HL-60 (cell line): ENCODE data around the gene RB1.
A peak's percentile ranks its signal among the peaks of the same experiment; 100 is the strongest.

Experiments used
- DNase-seq, 2 experiments: peaks; one replicate each; pipeline ENCODE4 v3.0.0-alpha.2; 2010 to 2020; ENCODE audit warnings: low read depth in 1 of 2, low spot score in 1 of 2
- H3K27ac ChIP-seq: fragments of 250-450 bp; sonication (Bioruptor Pico); replicated peaks from 2 replicates; pipeline ENCODE4 v1.5.1; 2020; ENCODE audit warnings: mild to moderate bottlenecking, moderate library complexity
- H3K27me3 ChIP-seq: fragments of 250-450 bp; sonication (Bioruptor Pico); 2 replicates; pipeline ENCODE4 v1.5.1; 2021; ENCODE audit warnings: mild to moderate bottlenecking, moderate library complexity; ENCODE audit not compliant: insufficient read depth, poor library complexity, severe bottlenecking
- H3K4me3 ChIP-seq: replicated peaks from 2 replicates; pipeline ENCODE4 v1.5.1; 2011; ENCODE audit warnings: mild to moderate bottlenecking, control low read depth, low read length; ENCODE audit not compliant: insufficient read depth
- CTCF ChIP-seq: IDR thresholded peaks from one replicate; pipeline ENCODE4 v1.5.1; 2011; ENCODE audit warnings: low read length, control low read depth, inconsistent platforms; ENCODE audit not compliant: insufficient read depth
- GABPA ChIP-seq: IDR thresholded peaks from 2 replicates; pipeline ENCODE4 v1.6.1; 2012; ENCODE audit warnings: low read depth
- POLR2AphosphoS5 ChIP-seq: IDR thresholded peaks from 2 replicates; pipeline ENCODE4 v1.6.1; 2012; ENCODE audit warnings: low read depth
- SPI1 ChIP-seq: IDR thresholded peaks from 2 replicates; pipeline ENCODE4 v1.6.1; 2012; ENCODE audit warnings: low read depth, mild to moderate bottlenecking, borderline replicate concordance
- TF ChIP-seq, protein P1 (sequence below): IDR thresholded peaks from 2 replicates; pipeline ENCODE4 v1.6.1; 2012; ENCODE audit warnings: low read depth; ENCODE audit not compliant: insufficient replicate concordance

The RB1 gene

GRCh38 chr13:48505597-48506091 is 202.1 kb downstream of the RB1 start:
- Histone ChIP-seq H3K27ac (peak overlapping the region; percentile 36), H3K4me3 (no peak overlapping the region), H3K27me3 (no peaks in the 10 kb centered on the region)
- peak; percentile 46 to 90 for DNase-seq
- TF ChIP-seq, protein P1, sequence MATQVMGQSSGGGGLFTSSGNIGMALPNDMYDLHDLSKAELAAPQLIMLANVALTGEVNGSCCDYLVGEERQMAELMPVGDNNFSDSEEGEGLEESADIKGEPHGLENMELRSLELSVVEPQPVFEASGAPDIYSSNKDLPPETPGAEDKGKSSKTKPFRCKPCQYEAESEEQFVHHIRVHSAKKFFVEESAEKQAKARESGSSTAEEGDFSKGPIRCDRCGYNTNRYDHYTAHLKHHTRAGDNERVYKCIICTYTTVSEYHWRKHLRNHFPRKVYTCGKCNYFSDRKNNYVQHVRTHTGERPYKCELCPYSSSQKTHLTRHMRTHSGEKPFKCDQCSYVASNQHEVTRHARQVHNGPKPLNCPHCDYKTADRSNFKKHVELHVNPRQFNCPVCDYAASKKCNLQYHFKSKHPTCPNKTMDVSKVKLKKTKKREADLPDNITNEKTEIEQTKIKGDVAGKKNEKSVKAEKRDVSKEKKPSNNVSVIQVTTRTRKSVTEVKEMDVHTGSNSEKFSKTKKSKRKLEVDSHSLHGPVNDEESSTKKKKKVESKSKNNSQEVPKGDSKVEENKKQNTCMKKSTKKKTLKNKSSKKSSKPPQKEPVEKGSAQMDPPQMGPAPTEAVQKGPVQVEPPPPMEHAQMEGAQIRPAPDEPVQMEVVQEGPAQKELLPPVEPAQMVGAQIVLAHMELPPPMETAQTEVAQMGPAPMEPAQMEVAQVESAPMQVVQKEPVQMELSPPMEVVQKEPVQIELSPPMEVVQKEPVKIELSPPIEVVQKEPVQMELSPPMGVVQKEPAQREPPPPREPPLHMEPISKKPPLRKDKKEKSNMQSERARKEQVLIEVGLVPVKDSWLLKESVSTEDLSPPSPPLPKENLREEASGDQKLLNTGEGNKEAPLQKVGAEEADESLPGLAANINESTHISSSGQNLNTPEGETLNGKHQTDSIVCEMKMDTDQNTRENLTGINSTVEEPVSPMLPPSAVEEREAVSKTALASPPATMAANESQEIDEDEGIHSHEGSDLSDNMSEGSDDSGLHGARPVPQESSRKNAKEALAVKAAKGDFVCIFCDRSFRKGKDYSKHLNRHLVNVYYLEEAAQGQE, result no peak
- TF ChIP-seq GABPA, result peak; percentile 58; the same call in 1 of the 2 replicates
- peak; percentile 91 for TF ChIP-seq POLR2AphosphoS5
- no peak for TF ChIP-seq CTCF
- peak; percentile 69; the same call in 1 of the 2 replicates for TF ChIP-seq SPI1

DNA sequence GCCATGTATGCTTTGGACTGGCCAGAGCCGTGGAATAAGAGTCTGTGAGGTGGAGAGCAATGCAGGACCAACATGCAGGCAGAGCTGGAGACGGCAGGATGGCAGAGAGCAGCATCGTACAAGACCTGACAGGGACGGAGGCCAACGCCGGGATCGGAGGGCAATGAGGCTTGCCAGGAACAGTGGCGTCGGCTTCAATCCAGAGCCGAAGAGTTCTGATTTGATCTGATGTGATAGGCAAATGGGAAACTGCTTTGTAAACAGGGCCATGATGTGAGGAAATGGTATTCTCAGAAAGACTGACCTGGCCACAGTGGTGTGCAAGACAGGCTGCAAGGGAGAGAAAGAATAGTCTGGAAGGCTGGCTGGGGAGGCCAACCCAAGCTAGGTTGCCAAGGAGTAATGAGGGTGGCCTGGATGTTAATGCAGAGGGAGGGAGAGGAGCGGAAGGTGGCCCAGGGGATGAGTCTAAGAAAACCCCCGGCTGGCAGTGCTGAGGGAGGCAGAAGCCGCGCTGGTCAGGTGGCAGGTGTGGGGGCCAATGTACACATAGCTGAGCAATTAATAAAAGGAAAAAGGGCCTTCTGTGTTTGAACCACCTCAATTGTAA is 202.6 kb downstream of the RB1 start:
- Histone ChIP-seq H3K27ac (no peak overlapping the region), H3K4me3 (no peak overlapping the region), H3K27me3 (no peaks in the 10 kb centered on the region)
- no peak for TF ChIP-seq CTCF
- TF ChIP-seq SPI1, result no peak
- no peak for TF ChIP-seq GABPA
- no peak for TF ChIP-seq POLR2AphosphoS5
- TF ChIP-seq, protein P1, result no peak
- no peak for DNase-seq

DNA sequence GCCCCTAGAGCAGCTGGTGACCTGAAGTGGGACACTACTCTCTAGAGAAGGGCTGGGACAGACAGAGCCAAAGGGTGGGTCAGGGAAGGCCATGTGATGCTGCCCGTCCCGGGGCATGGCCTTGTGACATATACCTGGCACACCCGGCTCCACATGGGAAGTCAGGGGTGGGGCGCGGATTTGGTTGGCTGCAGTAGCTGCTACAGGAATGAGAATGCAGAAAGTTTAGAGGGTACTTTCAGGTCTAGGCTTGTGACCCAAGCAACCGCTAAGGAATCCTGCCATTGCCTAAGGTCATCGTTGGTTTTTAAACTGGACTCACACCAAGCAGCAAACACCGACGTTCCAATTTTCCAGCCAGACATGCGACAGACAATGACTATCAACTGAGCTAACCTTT is 203.5 kb downstream of the RB1 start:
- no peak overlapping the region for H3K27ac ChIP-seq

More for the DNA sequence above, 203.5 kb downstream of the RB1 start:
- Histone ChIP-seq H3K27me3 (no peaks in the 10 kb centered on the region), H3K4me3 (no peak overlapping the region)
- DNase-seq, result no peak
- TF ChIP-seq, protein P1, result no peak
- no peak for TF ChIP-seq GABPA
- no peak for TF ChIP-seq POLR2AphosphoS5
- TF ChIP-seq CTCF, result no peak
- no peak for TF ChIP-seq SPI1
